Esophagus (tissue), 2 donors: Measurements from ENCODE around the gene CNIH1. TPM values are rescaled to one million over a fixed set of nuclear protein-coding genes. Genes with fewer than 3 reads are reported as not detected.

Source experiments
- H3K27ac ChIP-seq, 2 donors: one replicate each; pipeline ENCODE4 v1.5.1; 2013; ENCODE audit warnings: low read depth in 2 of 2, mild to moderate bottlenecking in 2 of 2, inconsistent platforms in 1 of 2, low read length in 1 of 2, moderate library complexity in 1 of 2
- H3K27me3 ChIP-seq, 2 donors: one replicate each; pipeline ENCODE4 v1.6.1; 2013; ENCODE audit warnings: low read length in 2 of 2, control low read depth in 1 of 2, mild to moderate bottlenecking in 1 of 2; ENCODE audit not compliant: insufficient read depth in 2 of 2, control insufficient read depth in 1 of 2
- H3K36me3 ChIP-seq, 2 donors: one replicate each; pipeline ENCODE4 v1.6.1; 2013; ENCODE audit warnings: low read length in 1 of 2; ENCODE audit not compliant: control insufficient read depth in 2 of 2, insufficient read depth in 2 of 2
- H3K4me1 ChIP-seq, 2 donors: one replicate each; pipeline ENCODE4 v1.6.1; 2013; ENCODE audit warnings: low read length in 1 of 2; ENCODE audit not compliant: control insufficient read depth in 2 of 2, insufficient read depth in 2 of 2
- H3K4me3 ChIP-seq, 2 donors: one replicate each; pipeline ENCODE4 v1.5.1; 2013; ENCODE audit warnings: low read length in 2 of 2, mild to moderate bottlenecking in 2 of 2, low read depth in 1 of 2, moderate library complexity in 1 of 2
- H3K9me3 ChIP-seq, 2 donors: one replicate each; pipeline ENCODE4 v1.6.1; 2013; ENCODE audit warnings: mild to moderate bottlenecking in 2 of 2, low read depth in 1 of 2, low read length in 1 of 2, moderate library complexity in 1 of 2; ENCODE audit not compliant: control insufficient read depth in 2 of 2, insufficient read depth in 1 of 2
- WGBS, 2 donors: extraction: QIAGEN DNeasy Blood & Tissue Kit; methylation state at CpG; one replicate each; pipeline ENCODE4 v1.1.7; 2013; 5-methylcytosine and 5-hydroxymethylcytosine counted together
- polyA plus RNA-seq, 2 donors: library from polyadenylated mRNA; stranded (reverse); fragments of 200-250 nt; gene quantifications; one replicate each; pipeline ENCODE4 v1.2.3, GENCODE V29; 2013
- donor health status: healthy with polysubstance abuse.
- donor health status: Bipolar disorder and iron deficiency.

Gene CNIH1
- polyA plus RNA-seq, 2 donors: 41.6 to 91.4 TPM

GRCh38 chr14:54374117-54374884 lies 66.9 kb downstream of the CNIH1 start:
- H3K4me1 ChIP-seq: no peaks in the 10 kb centered on the region
- no peak overlapping the region for H3K4me3 ChIP-seq
- WGBS, 2 donors: 58 to 59% methylated on average over 7 of the region's 7 CpGs
- H3K27me3 ChIP-seq: no peaks in the 10 kb centered on the region
- H3K27ac ChIP-seq: no peak overlapping the region
- no peaks in the 10 kb centered on the region for H3K36me3 ChIP-seq
- H3K9me3 ChIP-seq: no peaks in the 10 kb centered on the region

Other genes with a start within 250 kb of the CNIH1 start
- 10 to 100 TPM; 17.0 to 25.5 TPM for gene CDKN3, start 44.4 kb downstream of the CNIH1 start, polyA plus RNA-seq
- gene GMFB, start 47.6 kb upstream of the CNIH1 start, polyA plus RNA-seq: 10 to 100 TPM in 1 of 2 donors, 1 to 10 TPM in 1; 6.9 to 10.5 TPM
- gene CGRRF1, start 68.5 kb upstream of the CNIH1 start, polyA plus RNA-seq: 10 to 100 TPM in 1 of 2 donors, 1 to 10 TPM in 1; 7.8 to 10.6 TPM
- 1 to 10 TPM; 1.1 to 1.7 TPM for gene SAMD4A, start 125.8 kb upstream of the CNIH1 start, polyA plus RNA-seq